CD14-positive monocyte (primary cell): ENCODE data around the gene NADK. TPM values are rescaled to one million over a fixed set of nuclear protein-coding genes. Genes with fewer than 3 reads are reported as not detected.

Experiments
- DNase-seq, 3 donors: peaks; one replicate each; pipeline ENCODE4 v3.0.0-alpha.2; 2011 to 2022
- H2AFZ ChIP-seq: 2 replicates; pipeline ENCODE4 v1.6.0; 2012; ENCODE audit warnings: mild to moderate bottlenecking, low read depth, low read length, inconsistent platforms; ENCODE audit not compliant: insufficient read depth, poor library complexity, severe bottlenecking
- H3K27ac ChIP-seq, 2 donors: 1 replicate in 1 of 2; 2 replicates in 1 of 2; pipeline ENCODE4 v1.5.1; 2012 to 2013; ENCODE audit warnings: low read length in 2 of 2, control low read depth in 1 of 2, inconsistent platforms in 1 of 2, low read depth in 1 of 2, mild to moderate bottlenecking in 1 of 2
- H3K27me3 ChIP-seq, 2 donors: one replicate each; pipeline versions ENCODE4 v1.6.0 to v1.6.1; 2011 to 2013; ENCODE audit warnings: low read length in 2 of 2; ENCODE audit not compliant: control insufficient read depth in 2 of 2, insufficient read depth in 2 of 2
- H3K36me3 ChIP-seq, 2 donors: replicated peaks in 1 of 2; 1 replicate in 1 of 2; 2 replicates in 1 of 2; pipeline versions ENCODE4 v1.5.1 to v1.6.1; 2012 to 2013; ENCODE audit warnings: low read length in 2 of 2, control low read depth in 1 of 2, inconsistent platforms in 1 of 2, mild to moderate bottlenecking in 1 of 2; ENCODE audit not compliant: insufficient read depth in 2 of 2, control insufficient read depth in 1 of 2
- H3K4me1 ChIP-seq, 2 donors: 1 replicate in 1 of 2; 2 replicates in 1 of 2; pipeline versions ENCODE4 v1.5.1 to v1.6.1; 2012 to 2013; ENCODE audit warnings: low read length in 2 of 2, control low read depth in 1 of 2, inconsistent platforms in 1 of 2, mild to moderate bottlenecking in 1 of 2, moderate library complexity in 1 of 2; ENCODE audit not compliant: insufficient read depth in 2 of 2, control insufficient read depth in 1 of 2
- H3K4me2 ChIP-seq: replicated peaks from 2 replicates; pipeline ENCODE3; 2012; ENCODE audit warnings: low read length, moderate library complexity, mild to moderate bottlenecking; ENCODE audit not compliant: poor library complexity, severe bottlenecking; ENCODE audit errors: extremely low read depth
- H3K4me3 ChIP-seq, 3 experiments: fragments of 200-600 bp in 1 of 3; sonication (generic) in 1 of 3; replicated peaks in 1 of 3; 1 replicate in 2 of 3; 2 replicates in 1 of 3; pipeline ENCODE4 v1.5.1; 2011 to 2013; ENCODE audit warnings: low read length in 3 of 3, mild to moderate bottlenecking in 3 of 3, control low read depth in 2 of 3, low read depth in 2 of 3, inconsistent platforms in 1 of 3, moderate library complexity in 1 of 3
- H3K79me2 ChIP-seq: 2 replicates; pipeline ENCODE4 v1.6.0; 2012; ENCODE audit warnings: mild to moderate bottlenecking, control low read depth, inconsistent platforms, low read length, moderate library complexity; ENCODE audit not compliant: insufficient read depth
- H3K9ac ChIP-seq: 2 replicates; pipeline ENCODE4 v1.6.0; 2017; ENCODE audit warnings: low read length, mild to moderate bottlenecking; ENCODE audit not compliant: insufficient read depth, poor library complexity, severe bottlenecking
- H3K9me3 ChIP-seq, 2 donors: replicated peaks in 1 of 2; 1 replicate in 1 of 2; 2 replicates in 1 of 2; pipeline versions ENCODE4 v1.5.1 to v1.6.1; 2012 to 2013; ENCODE audit warnings: low read length in 2 of 2, control low read depth in 1 of 2; ENCODE audit not compliant: control insufficient read depth in 1 of 2, insufficient read depth in 1 of 2
- H4K20me1 ChIP-seq: 2 replicates; pipeline ENCODE4 v1.6.0; 2012; ENCODE audit warnings: mild to moderate bottlenecking, low read length, control low read depth, moderate library complexity; ENCODE audit not compliant: insufficient read depth
- H3K27ac Mint-ChIP-seq, 7 donors: one replicate each; pipeline ENCODE4 v1.8.0; 2020; ENCODE audit warnings: mild to moderate bottlenecking in 7 of 7, mixed read lengths in 7 of 7, moderate library complexity in 6 of 7, inconsistent platforms in 2 of 7
- H3K27me3 Mint-ChIP-seq, 3 donors: one replicate each; pipeline ENCODE4 v1.8.0; 2021 to 2022; ENCODE audit warnings: low read depth in 3 of 3, mild to moderate bottlenecking in 3 of 3, mixed read lengths in 3 of 3, moderate library complexity in 3 of 3, inconsistent platforms in 1 of 3
- H3K36me3 Mint-ChIP-seq, 2 donors: one replicate each; pipeline ENCODE4 v1.8.0; 2020; ENCODE audit warnings: mixed read lengths in 2 of 2, inconsistent platforms in 1 of 2, mild to moderate bottlenecking in 1 of 2
- H3K4me1 Mint-ChIP-seq: one replicate; pipeline ENCODE4 v1.8.0; 2020; ENCODE audit warnings: mild to moderate bottlenecking, mixed read lengths
- H3K4me3 Mint-ChIP-seq, 2 donors: one replicate each; pipeline ENCODE4 v1.8.0; 2020; ENCODE audit warnings: mild to moderate bottlenecking in 2 of 2, mixed read lengths in 2 of 2, moderate library complexity in 1 of 2
- H3K9me3 Mint-ChIP-seq, 7 donors: one replicate each; pipeline ENCODE4 v1.8.0; 2020 to 2022; ENCODE audit warnings: mixed read lengths in 7 of 7, mild to moderate bottlenecking in 6 of 7, moderate library complexity in 6 of 7, inconsistent platforms in 2 of 7
- WGBS: methylation state at CpG from one replicate; pipeline ENCODE4 v1.1.5; 2013; ENCODE audit warnings: missing lambda C conversion rate; ENCODE audit not compliant: insufficient coverage; 5-methylcytosine and 5-hydroxymethylcytosine counted together
- intact Hi-C, 2 donors: fragments of 100-400 bp; cut with micrococcal nuclease; formaldehyde crosslinking; loops; one replicate each; pipeline versions ENCODE4 v1.15.0 to v1.15.1; 2023
- polyA plus RNA-seq, 3 donors: library from polyadenylated mRNA; depleted of rRNA in 1 of 3; unstranded in 2 of 3; stranded (reverse) in 1 of 3; fragments of 300-500 nt in 2 of 3; fragments of >200 nt in 1 of 3; fragmentation: Illumina TruSeq in 2 of 3; gene quantifications; 1 replicate in 2 of 3; 2 replicates in 1 of 3; pipeline ENCODE4 v1.2.3, GENCODE V29; 2012 to 2021
- TF ChIP-seq, protein P1 (sequence below): fragments of 200-600 bp; IDR thresholded peaks from one replicate; pipeline ENCODE4 v1.8.0; 2022; ENCODE audit warnings: antibody characterized with exemption, mild to moderate bottlenecking

Gene NADK
- polyA plus RNA-seq, 3 donors, result 175 to 425 (median 235) TPM

DNA sequence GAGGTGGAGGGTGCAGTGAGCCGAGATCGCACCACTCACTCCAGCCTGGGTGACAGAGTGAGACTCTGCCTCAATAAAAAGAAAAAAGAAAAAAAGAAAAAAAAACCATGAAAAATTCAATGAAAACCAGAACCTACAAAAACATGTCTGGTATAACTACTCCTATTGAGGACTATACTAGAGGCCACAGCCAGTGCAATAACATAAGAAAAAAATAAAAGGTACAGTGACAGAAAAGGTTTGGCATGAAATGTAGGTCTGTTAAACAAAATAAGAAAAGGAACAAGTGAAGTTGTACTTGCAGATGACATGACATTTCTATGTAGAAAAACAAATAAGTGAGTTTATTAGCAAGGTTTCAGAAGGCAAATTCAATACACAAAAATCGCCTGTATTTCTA is 8.2 kb downstream of the NADK start:
- Histone ChIP-seq H3K4me3 (no peak overlapping the region), H3K79me2 (peaks cover 100% of the 10 kb centered on the region), H2AFZ (no peak overlapping the region), H3K27me3 (no peaks in the 10 kb centered on the region), H3K27ac (no peak overlapping the region), H3K4me1 (peaks cover 27 to 45% of the 10 kb centered on the region in 2 donors), H3K9ac (no peak overlapping the region), H3K4me2 (no peak overlapping the region), H3K36me3 (peaks cover 43 to 79% of the 10 kb centered on the region in 2 donors), H4K20me1 (peaks cover 100% of the 10 kb centered on the region), H3K9me3 (peaks cover 0 to 3% of the 10 kb centered on the region in 2 donors)
- Mint-ChIP-seq H3K27ac (peak overlapping the region in 1 of 7 donors; percentile 43), H3K36me3 (peaks cover 57 to 80% of the 10 kb centered on the region in 2 donors), H3K4me1 (peaks cover 46% of the 10 kb centered on the region), H3K27me3 (no peaks in the 10 kb centered on the region), H3K4me3 (no peak overlapping the region), H3K9me3 (peaks cover 0 to 8% (median 0%) of the 10 kb centered on the region in 7 donors)
- TF ChIP-seq, protein P1, sequence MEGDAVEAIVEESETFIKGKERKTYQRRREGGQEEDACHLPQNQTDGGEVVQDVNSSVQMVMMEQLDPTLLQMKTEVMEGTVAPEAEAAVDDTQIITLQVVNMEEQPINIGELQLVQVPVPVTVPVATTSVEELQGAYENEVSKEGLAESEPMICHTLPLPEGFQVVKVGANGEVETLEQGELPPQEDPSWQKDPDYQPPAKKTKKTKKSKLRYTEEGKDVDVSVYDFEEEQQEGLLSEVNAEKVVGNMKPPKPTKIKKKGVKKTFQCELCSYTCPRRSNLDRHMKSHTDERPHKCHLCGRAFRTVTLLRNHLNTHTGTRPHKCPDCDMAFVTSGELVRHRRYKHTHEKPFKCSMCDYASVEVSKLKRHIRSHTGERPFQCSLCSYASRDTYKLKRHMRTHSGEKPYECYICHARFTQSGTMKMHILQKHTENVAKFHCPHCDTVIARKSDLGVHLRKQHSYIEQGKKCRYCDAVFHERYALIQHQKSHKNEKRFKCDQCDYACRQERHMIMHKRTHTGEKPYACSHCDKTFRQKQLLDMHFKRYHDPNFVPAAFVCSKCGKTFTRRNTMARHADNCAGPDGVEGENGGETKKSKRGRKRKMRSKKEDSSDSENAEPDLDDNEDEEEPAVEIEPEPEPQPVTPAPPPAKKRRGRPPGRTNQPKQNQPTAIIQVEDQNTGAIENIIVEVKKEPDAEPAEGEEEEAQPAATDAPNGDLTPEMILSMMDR, result no peak
- no peak for DNase-seq
- WGBS, result no CpG with 5 or more reads among the region's 3 CpGs
- intact Hi-C loops, result no loop called here

DNA sequence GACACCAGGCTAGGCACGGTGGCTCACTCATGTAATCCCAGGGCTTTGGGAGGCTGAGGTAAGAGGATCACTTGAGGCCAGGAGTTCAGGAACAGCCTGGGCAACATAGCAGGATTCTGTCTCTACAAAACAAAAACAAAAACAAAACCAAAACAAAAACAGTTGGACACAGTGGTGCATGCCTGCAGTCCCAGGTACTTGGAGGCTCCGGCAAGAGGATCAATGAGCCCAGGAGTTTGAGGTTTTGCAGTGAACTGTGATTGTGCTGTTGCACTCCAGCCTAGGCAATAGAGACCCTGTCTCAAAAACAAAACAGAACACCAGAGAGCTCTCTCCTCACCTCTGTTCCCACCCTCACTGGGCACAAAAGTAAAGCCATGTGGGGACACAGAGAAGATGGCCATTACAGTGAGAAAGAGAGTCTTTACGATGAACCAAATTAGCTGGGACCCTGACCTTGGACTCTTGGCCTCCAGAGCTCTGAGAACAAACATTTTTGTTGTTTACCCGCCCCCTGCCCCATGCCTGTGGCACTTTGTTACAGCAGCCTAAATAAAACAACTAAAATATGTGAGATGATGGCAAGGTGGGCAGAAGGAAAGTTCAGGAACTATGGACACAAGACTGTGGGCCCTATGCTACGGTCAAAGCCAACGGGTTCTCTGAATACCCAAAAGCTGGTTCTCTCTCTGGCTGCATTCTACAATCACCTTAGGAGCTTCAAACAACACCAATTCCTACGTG is 9.8 kb downstream of the NADK start:
- Mint-ChIP-seq H3K27ac (peak overlapping the region; percentile 24 to 78 (median 65)), H3K36me3 (peaks cover 63 to 87% of the 10 kb centered on the region in 2 donors), H3K4me3 (no peak overlapping the region), H3K4me1 (peaks cover 53% of the 10 kb centered on the region), H3K9me3 (peaks cover 0 to 8% (median 0%) of the 10 kb centered on the region in 7 donors), H3K27me3 (no peaks in the 10 kb centered on the region)
- peaks cover 58 to 86% of the 10 kb centered on the region in 2 donors for H3K36me3 ChIP-seq
- peak overlapping the region in 1 of 2 donors; percentile 55 for H3K27ac ChIP-seq
- TF ChIP-seq, protein P1, result no peak
- H3K9me3 ChIP-seq, result peaks cover 0 to 3% of the 10 kb centered on the region in 2 donors
- WGBS, result 100% methylated on average over 1 of the region's 7 CpGs
- no peak overlapping the region for H3K4me3 ChIP-seq
- H3K9ac ChIP-seq, result no peak overlapping the region
- intact Hi-C loops, result no loop called here
- no peak for DNase-seq
- H3K4me1 ChIP-seq, result peaks cover 37 to 52% of the 10 kb centered on the region in 2 donors
- peaks cover 100% of the 10 kb centered on the region for H3K79me2 ChIP-seq
- H2AFZ ChIP-seq, result no peak overlapping the region
- peaks cover 100% of the 10 kb centered on the region for H4K20me1 ChIP-seq
- H3K4me2 ChIP-seq, result no peak overlapping the region
- no peaks in the 10 kb centered on the region for H3K27me3 ChIP-seq
